IMR-90 (cell line): ENCODE data around the gene PHLDB1. TPM values are rescaled to one million over a fixed set of nuclear protein-coding genes. Genes with fewer than 3 reads are reported as not detected.

Experiments used
- ATAC-seq: fragments of 200-7000 bp; cut with Tn5 transposase; 2 replicates; pipeline ENCODE4 v1.9.1; 2020; ENCODE audit warnings: low read depth, mild to moderate bottlenecking, moderate library complexity
- BruUV-seq: library from RNA; stranded (reverse); fragments of 400-500 nt; replicated peaks from 2 replicates; lab custom pipeline; 2021; lab: Mats Ljungman, UMichigan
- CTCF ChIA-PET: fragments of 300-600 bp; formaldehyde crosslinking; extraction: SDS; loops from one replicate; lab custom pipeline; 2021; ENCODE audit warnings: antibody characterized with exemption; lab: Yijun Ruan, JAX
- POLR2A ChIA-PET: fragments of 300-600 bp; sonication (Branson Sonifier 250); formaldehyde crosslinking; loops from one replicate; lab custom pipeline; 2022; ENCODE audit warnings: antibody characterized with exemption; ENCODE audit not compliant: unreplicated experiment; lab: Charles Lee
- DNase-seq: peaks from one replicate; pipeline ENCODE4 v3.0.0; 2013
- H2AFZ ChIP-seq: replicated peaks from 2 replicates; pipeline ENCODE3; 2013; ENCODE audit warnings: low read length, mild to moderate bottlenecking; ENCODE audit not compliant: poor library complexity
- H2AK5ac ChIP-seq: 2 replicates; pipeline ENCODE4 v1.6.1; 2013; ENCODE audit warnings: low read depth, low read length, inconsistent platforms
- H2AK9ac ChIP-seq: replicated peaks from 2 replicates; pipeline ENCODE3; 2013; ENCODE audit warnings: mild to moderate bottlenecking, low read depth, low read length, moderate library complexity; ENCODE audit not compliant: poor library complexity
- H2BK120ac ChIP-seq: 2 replicates; pipeline ENCODE4 v1.6.1; 2013; ENCODE audit warnings: low read depth, low read length, inconsistent platforms
- H2BK15ac ChIP-seq: 3 replicates; pipeline ENCODE4 v1.6.1; 2013; ENCODE audit warnings: low read depth, low read length, inconsistent platforms
- H2BK20ac ChIP-seq: 2 replicates; pipeline ENCODE4 v1.6.1; 2013; ENCODE audit warnings: low read depth, mild to moderate bottlenecking, inconsistent platforms, low read length, moderate library complexity
- H2BK5ac ChIP-seq: 2 replicates; pipeline ENCODE4 v1.6.1; 2013; ENCODE audit warnings: mild to moderate bottlenecking, low read depth, low read length, inconsistent platforms; ENCODE audit not compliant: poor library complexity, severe bottlenecking
- H3K14ac ChIP-seq: replicated peaks from 2 replicates; pipeline ENCODE4 v1.6.1; 2013; ENCODE audit warnings: low read depth, low read length, inconsistent platforms
- H3K18ac ChIP-seq: 2 replicates; pipeline ENCODE4 v1.6.1; 2013; ENCODE audit warnings: low read depth, low read length, control low read depth
- H3K23ac ChIP-seq: 2 replicates; pipeline ENCODE4 v1.6.1; 2013; ENCODE audit warnings: low read depth, low read length, inconsistent platforms
- H3K27ac ChIP-seq: 2 replicates; pipeline ENCODE4 v1.5.1; 2013; ENCODE audit warnings: mild to moderate bottlenecking, control low read depth, low read length; ENCODE audit not compliant: insufficient read depth
- H3K27me3 ChIP-seq: 2 replicates; pipeline ENCODE4 v1.6.1; 2013; ENCODE audit warnings: low read length; ENCODE audit not compliant: control insufficient read depth, insufficient read depth
- H3K36me3 ChIP-seq: 2 replicates; pipeline ENCODE4 v1.6.1; 2013; ENCODE audit warnings: low read length, mixed read lengths; ENCODE audit not compliant: control insufficient read depth, insufficient read depth
- H3K4ac ChIP-seq: 2 replicates; pipeline ENCODE4 v1.6.1; 2013; ENCODE audit warnings: low read depth, low read length, inconsistent platforms
- H3K4me1 ChIP-seq: 2 replicates; pipeline ENCODE4 v1.6.1; 2013; ENCODE audit warnings: low read length, mixed read lengths; ENCODE audit not compliant: control insufficient read depth, insufficient read depth
- H3K4me2 ChIP-seq: 2 replicates; pipeline ENCODE4 v1.6.1; 2013; ENCODE audit warnings: low read depth, mild to moderate bottlenecking, control low read depth, low read length, moderate library complexity
- H3K4me3 ChIP-seq: 2 replicates; pipeline ENCODE4 v1.5.1; 2013; ENCODE audit warnings: low read depth, mild to moderate bottlenecking, control low read depth, low read length, moderate library complexity; ENCODE audit not compliant: insufficient read depth
- H3K56ac ChIP-seq: 2 replicates; pipeline ENCODE4 v1.6.1; 2013; ENCODE audit warnings: low read length, inconsistent platforms; ENCODE audit not compliant: insufficient read depth; ENCODE audit errors: extremely low read depth
- H3K79me1 ChIP-seq, 2 experiments: 2 replicates each; pipeline ENCODE4 v1.6.1; 2013; ENCODE audit warnings: low read length in 2 of 2, inconsistent platforms in 1 of 2, low read depth in 1 of 2
- H3K9ac ChIP-seq: 2 replicates; pipeline ENCODE4 v1.6.1; 2013; ENCODE audit warnings: low read depth, low read length, control low read depth
- H3K9me1 ChIP-seq: 2 replicates; pipeline ENCODE4 v1.6.1; 2013; ENCODE audit warnings: low read length, inconsistent platforms; ENCODE audit not compliant: insufficient read depth
- H3K9me3 ChIP-seq: 2 replicates; pipeline ENCODE4 v1.6.1; 2013; ENCODE audit warnings: low read length; ENCODE audit not compliant: control insufficient read depth, insufficient read depth
- H4K20me1 ChIP-seq: 2 replicates; pipeline ENCODE4 v1.6.1; 2013; ENCODE audit warnings: low read length, inconsistent platforms; ENCODE audit not compliant: insufficient read depth
- H4K5ac ChIP-seq: 2 replicates; pipeline ENCODE4 v1.6.1; 2013; ENCODE audit warnings: mild to moderate bottlenecking, low read depth, low read length, control low read depth
- H4K8ac ChIP-seq, 2 experiments: 2 replicates each; pipeline ENCODE4 v1.6.1; 2013; ENCODE audit warnings: low read depth in 2 of 2, low read length in 2 of 2, control low read depth in 1 of 2, inconsistent platforms in 1 of 2
- H4K91ac ChIP-seq: 2 replicates; pipeline ENCODE4 v1.6.1; 2013; ENCODE audit warnings: low read depth, low read length, inconsistent platforms; ENCODE audit not compliant: insufficient read depth
- FOS ChIP-seq: fragments of 150-350 bp; IDR thresholded peaks from 2 replicates; pipeline ENCODE4 v1.6.1; 2016; ENCODE audit warnings: low read depth, low read length
- NFE2L2 ChIP-seq: fragments of 150-350 bp; IDR thresholded peaks from 2 replicates; pipeline ENCODE4 v1.6.1; 2016; ENCODE audit warnings: low read depth, mild to moderate bottlenecking, low read length
- WGBS, 2 experiments: methylation state at CpG; one replicate each; pipeline versions ENCODE4 v1.1.5 to v1.1.7; 2013; ENCODE audit warnings: missing lambda C conversion rate in 2 of 2; ENCODE audit not compliant: insufficient read length in 1 of 2; ENCODE audit errors: extremely low coverage in 2 of 2; 5-methylcytosine and 5-hydroxymethylcytosine counted together
- dilution Hi-C: fragments of 300-500 bp; cut with HindIII; formaldehyde crosslinking; loops from one replicate; pipeline ENCODE4 v1.14.3; 2018; ENCODE audit warnings: low sequenced_read_pairs; ENCODE audit not compliant: unreplicated experiment
- in situ Hi-C: fragments of 300-500 bp; cut with MboI; formaldehyde crosslinking; loops from 3 replicates; pipeline ENCODE4 v1.14.3; 2019; ENCODE audit warnings: low sequenced_read_pairs, inconsistent platforms, mixed read lengths
- intact Hi-C: fragments of 100-400 bp; cut with micrococcal nuclease; formaldehyde crosslinking; loops from 2 replicates; pipeline ENCODE4 v1.10.0; 2022
- polyA plus RNA-seq, 3 experiments: library from polyadenylated mRNA; depleted of rRNA; stranded (reverse); fragments of >200 nt; gene quantifications; 2 replicates each; pipeline ENCODE4 v1.2.3, GENCODE V29; 2012; ENCODE audit warnings: low replicate concordance in 1 of 3
- total RNA-seq: library from RNA; depleted of rRNA; stranded (reverse); fragments of >200 nt; gene quantifications from 2 replicates; pipeline ENCODE4 v1.2.3, GENCODE V29; 2012

The PHLDB1 gene
- total and polyA plus RNA-seq, 2 of the 4 experiments (the other 2 are of a cell fraction), result 40.0 to 90.4 TPM

DNA sequence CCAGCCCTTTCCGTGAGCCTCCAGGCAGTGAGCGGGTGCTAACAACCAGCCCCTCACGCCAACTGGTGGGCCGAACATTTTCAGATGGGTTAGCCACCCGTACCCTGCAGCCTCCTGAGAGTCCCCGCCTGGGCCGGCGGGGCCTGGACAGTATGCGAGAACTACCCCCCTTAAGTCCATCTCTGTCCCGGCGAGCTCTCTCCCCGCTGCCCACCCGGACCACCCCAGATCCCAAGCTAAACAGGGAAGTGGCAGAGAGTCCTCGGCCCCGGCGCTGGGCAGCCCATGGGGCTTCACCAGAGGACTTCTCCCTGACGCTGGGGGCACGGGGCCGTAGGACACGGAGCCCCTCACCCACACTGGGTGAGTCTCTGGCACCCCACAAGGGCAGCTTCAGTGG is 20.6 kb downstream of the PHLDB1 start:
- no peak overlapping the region for H4K8ac ChIP-seq
- no peak overlapping the region for H2AK5ac ChIP-seq
- BruUV-seq, result no TSS peak
- no peak overlapping the region for H3K56ac ChIP-seq
- ATAC-seq (no peak), DNase-seq (no peak)
- H4K20me1 ChIP-seq, result peaks cover 76% of the 10 kb centered on the region
- no peak overlapping the region for H3K9ac ChIP-seq
- H3K4me1 ChIP-seq, result peaks cover 11% of the 10 kb centered on the region
- 100% methylated on average over 3 of the region's 20 CpGs; no CpG with 5 or more reads in 1 of the 2 experiments for WGBS, 2 experiments
- H2BK20ac ChIP-seq, result no peak overlapping the region
- H3K79me1 ChIP-seq, result peaks cover 40 to 91% of the 10 kb centered on the region in 2 experiments
- H3K14ac ChIP-seq, result no peak overlapping the region
- in situ Hi-C loops (no loop called here), intact Hi-C loops (no loop called here), dilution Hi-C loops (no loop called here)
- H3K23ac ChIP-seq, result no peak overlapping the region
- H3K4me2 ChIP-seq, result no peak overlapping the region
- H3K9me1 ChIP-seq, result peaks cover 29% of the 10 kb centered on the region
- H2AK9ac ChIP-seq, result no peak overlapping the region
- H4K5ac ChIP-seq, result no peak overlapping the region
- H3K27me3 ChIP-seq, result no peaks in the 10 kb centered on the region
- no peak overlapping the region for H3K4me3 ChIP-seq
- no peak overlapping the region for H3K4ac ChIP-seq
- no peaks in the 10 kb centered on the region for H3K9me3 ChIP-seq
- no peak overlapping the region for H3K27ac ChIP-seq
- H2BK15ac ChIP-seq, result no peak overlapping the region
- no peak overlapping the region for H2BK5ac ChIP-seq
- no peak overlapping the region for H3K18ac ChIP-seq
- no peak overlapping the region for H2BK120ac ChIP-seq
- no peak overlapping the region for H4K91ac ChIP-seq
- no peak overlapping the region for H2AFZ ChIP-seq
- TF ChIP-seq NFE2L2 (no peak), FOS (no peak)
- ChIA-PET CTCF (no interaction called here), POLR2A (no interaction called here)
- H3K36me3 ChIP-seq, result peaks cover 77% of the 10 kb centered on the region
